Activated CD4-positive, alpha-beta T cell treated with anti-CD3 and anti-CD28 coated beads, Interleukin-2, amount 10 ng/mL, durations not matched to agents 7 days and 5 days (primary cell): Measurements from ENCODE around the gene TMEM217. TPM values are rescaled to one million over a fixed set of nuclear protein-coding genes. Genes with fewer than 3 reads are reported as not detected.

Experiments
- CTCF ChIA-PET: fragments of 350-600 bp; sonication (Branson Sonifier 250); formaldehyde crosslinking; loops from one replicate; lab custom pipeline; 2021; ENCODE audit warnings: antibody characterized with exemption; lab: Charles Lee
- POLR2A ChIA-PET: fragments of 350-600 bp; sonication (Branson Sonifier 250); formaldehyde crosslinking; loops from one replicate; lab custom pipeline; 2021; ENCODE audit warnings: antibody characterized with exemption; lab: Charles Lee
- DNase-seq: peaks from one replicate; pipeline ENCODE4 v3.0.0-alpha.2; 2020
- H3K27ac Mint-ChIP-seq: one replicate; pipeline ENCODE4 v1.8.0; 2021; ENCODE audit warnings: mild to moderate bottlenecking, moderate library complexity, mixed read lengths
- H3K27me3 Mint-ChIP-seq: one replicate; pipeline ENCODE4 v1.8.0; 2021; ENCODE audit warnings: mixed read lengths
- H3K36me3 Mint-ChIP-seq: one replicate; pipeline ENCODE4 v1.8.0; 2021; ENCODE audit warnings: low read depth, mixed read lengths
- H3K4me1 Mint-ChIP-seq: one replicate; pipeline ENCODE4 v1.8.0; 2021; ENCODE audit warnings: mixed read lengths
- H3K4me3 Mint-ChIP-seq: one replicate; pipeline ENCODE4 v1.8.0; 2021; ENCODE audit warnings: mild to moderate bottlenecking, moderate library complexity, mixed read lengths
- H3K9me3 Mint-ChIP-seq: one replicate; pipeline ENCODE4 v1.8.0; 2021; ENCODE audit warnings: mixed read lengths
- total RNA-seq, 2 experiments: library from RNA; stranded (reverse); gene quantifications; one replicate each; pipeline ENCODE4 v1.2.3, GENCODE V29; 2021

The TMEM217 gene
- total RNA-seq, 2 experiments from 2014 or later, result 0.92 to 1.3 TPM

GRCh38 chr6:37239950-37240713, 17.8 kb downstream of the TMEM217 start:
- Mint-ChIP-seq H3K9me3 (no peaks in the 10 kb centered on the region), H3K36me3 (no peaks in the 10 kb centered on the region), H3K27me3 (no peaks in the 10 kb centered on the region), H3K4me3 (no peak overlapping the region), H3K27ac (peak overlapping the region; percentile 15), H3K4me1 (peaks cover 19% of the 10 kb centered on the region)
- DNase-seq, result peak; percentile 37
- POLR2A ChIA-PET, result no interaction called here
- CTCF ChIA-PET, result interaction anchor here (0.7 to 1.6 kb wide), 6 partner anchors 17 to 221 kb away, joined by 4 to 5 read pairs (median 4); partner anchors contain the start of genes TBC1D22B and TMEM217

GRCh38 chr6:37239526-37239925, 18.4 kb downstream of the TMEM217 start:
- H3K36me3 Mint-ChIP-seq, result no peaks in the 10 kb centered on the region
- DNase-seq, result no peak
- H3K27me3 Mint-ChIP-seq, result no peaks in the 10 kb centered on the region
- H3K4me1 Mint-ChIP-seq, result peaks cover 19% of the 10 kb centered on the region
- H3K27ac Mint-ChIP-seq, result no peak overlapping the region
- no peaks in the 10 kb centered on the region for H3K9me3 Mint-ChIP-seq
- H3K4me3 Mint-ChIP-seq, result no peak overlapping the region
- ChIA-PET CTCF (interaction anchor here (0.7 to 1.6 kb wide), 6 partner anchors 16 to 221 kb away, joined by 4 to 5 read pairs (median 4); partner anchors contain the start of genes TBC1D22B and TMEM217), POLR2A (no interaction called here)

GRCh38 chr6:37238381-37238780, 19.6 kb downstream of the TMEM217 start:
- CTCF ChIA-PET, result interaction anchor here (1.0 to 1.6 kb wide), 4 partner anchors 15 to 243 kb away, joined by 3 to 6 read pairs (median 4); no protein-coding TSS in a partner anchor
- H3K27me3 Mint-ChIP-seq, result no peaks in the 10 kb centered on the region
- H3K4me1 Mint-ChIP-seq, result peaks cover 19% of the 10 kb centered on the region
- no peaks in the 10 kb centered on the region for H3K9me3 Mint-ChIP-seq
- no peak overlapping the region for H3K4me3 Mint-ChIP-seq
- no peak overlapping the region for H3K27ac Mint-ChIP-seq
- POLR2A ChIA-PET, result no interaction called here
- no peak for DNase-seq
- no peaks in the 10 kb centered on the region for H3K36me3 Mint-ChIP-seq

GRCh38 chr6:37237789-37238188, 20.2 kb downstream of the TMEM217 start:
- H3K36me3 Mint-ChIP-seq, result no peaks in the 10 kb centered on the region
- no peak overlapping the region for H3K4me3 Mint-ChIP-seq
- no peak for DNase-seq
- POLR2A ChIA-PET, result no interaction called here
- H3K9me3 Mint-ChIP-seq, result no peaks in the 10 kb centered on the region
- CTCF ChIA-PET, result interaction anchor here (1.3 to 1.6 kb wide), 2 partner anchors 27 to 219 kb away, joined by 5 to 6 read pairs; no protein-coding TSS in a partner anchor
- H3K27me3 Mint-ChIP-seq, result no peaks in the 10 kb centered on the region
- no peak overlapping the region for H3K27ac Mint-ChIP-seq
- peaks cover 19% of the 10 kb centered on the region for H3K4me1 Mint-ChIP-seq

- H3K36me3 Mint-ChIP-seq, result no peaks in the 10 kb centered on the region
- CTCF ChIA-PET, result interaction anchor here (1.6 kb wide), 1 partner anchor 27 kb away, joined by 6 read pairs; no protein-coding TSS in a partner anchor
Observed at GRCh38 chr6:37236921-37237320, 21.0 kb downstream of the TMEM217 start.

GRCh38 chr6:37233541-37233940, 24.4 kb downstream of the TMEM217 start:
- H3K4me3 Mint-ChIP-seq, result no peak overlapping the region
- no peaks in the 10 kb centered on the region for H3K36me3 Mint-ChIP-seq
- H3K4me1 Mint-ChIP-seq, result peaks cover 6% of the 10 kb centered on the region
- H3K9me3 Mint-ChIP-seq, result no peaks in the 10 kb centered on the region
- no peak for DNase-seq
- POLR2A ChIA-PET, result no interaction called here
- H3K27me3 Mint-ChIP-seq, result peaks cover 2% of the 10 kb centered on the region
- CTCF ChIA-PET, result no interaction called here
- no peak overlapping the region for H3K27ac Mint-ChIP-seq

More at GRCh38 chr6:37236921-37237320, 21.0 kb downstream of the TMEM217 start:
- no peak overlapping the region for H3K4me3 Mint-ChIP-seq
- no peaks in the 10 kb centered on the region for H3K9me3 Mint-ChIP-seq
- no peak for DNase-seq
- H3K27ac Mint-ChIP-seq, result no peak overlapping the region
- H3K4me1 Mint-ChIP-seq, result peaks cover 17% of the 10 kb centered on the region
- POLR2A ChIA-PET, result no interaction called here
- peaks cover 2% of the 10 kb centered on the region for H3K27me3 Mint-ChIP-seq

GRCh38 chr6:37232430-37233017, 25.4 kb downstream of the TMEM217 start:
- POLR2A ChIA-PET, result no interaction called here
- H3K4me1 Mint-ChIP-seq, result no peaks in the 10 kb centered on the region
- DNase-seq, result no peak
- H3K36me3 Mint-ChIP-seq, result no peaks in the 10 kb centered on the region
- H3K9me3 Mint-ChIP-seq, result no peaks in the 10 kb centered on the region
- no peak overlapping the region for H3K4me3 Mint-ChIP-seq
- peaks cover 2% of the 10 kb centered on the region for H3K27me3 Mint-ChIP-seq
- no peak overlapping the region for H3K27ac Mint-ChIP-seq
- CTCF ChIA-PET, result interaction anchor here (0.6 to 0.9 kb wide), 3 partner anchors 14 to 214 kb away, joined by 3 read pairs; no protein-coding TSS in a partner anchor

GRCh38 chr6:37230104-37230503, 27.8 kb downstream of the TMEM217 start:
- H3K36me3 Mint-ChIP-seq, result no peaks in the 10 kb centered on the region
- H3K27ac Mint-ChIP-seq, result no peak overlapping the region
- no peaks in the 10 kb centered on the region for H3K4me1 Mint-ChIP-seq
- no peaks in the 10 kb centered on the region for H3K9me3 Mint-ChIP-seq
- CTCF ChIA-PET, result no interaction called here
- DNase-seq, result no peak
- H3K4me3 Mint-ChIP-seq, result no peak overlapping the region
- POLR2A ChIA-PET, result no interaction called here
- H3K27me3 Mint-ChIP-seq, result peaks cover 2% of the 10 kb centered on the region

GRCh38 chr6:37225350-37226169, 32.4 kb downstream of the TMEM217 start:
- Mint-ChIP-seq H3K4me1 (peaks cover 17% of the 10 kb centered on the region), H3K27ac (no peak overlapping the region), H3K27me3 (no peaks in the 10 kb centered on the region), H3K36me3 (no peaks in the 10 kb centered on the region), H3K9me3 (no peaks in the 10 kb centered on the region), H3K4me3 (no peak overlapping the region)
- CTCF ChIA-PET, result interaction anchor here (0.7 to 1.7 kb wide), 7 partner anchors 9 to 207 kb away, joined by 4 to 10 read pairs (median 4); partner anchors contain the start of gene TBC1D22B
- POLR2A ChIA-PET, result no interaction called here
- DNase-seq, result no peak

- Mint-ChIP-seq H3K9me3 (no peaks in the 10 kb centered on the region), H3K4me3 (peak overlapping the region; percentile 69), H3K27me3 (no peaks in the 10 kb centered on the region), H3K4me1 (peaks cover 35% of the 10 kb centered on the region), H3K36me3 (no peaks in the 10 kb centered on the region), H3K27ac (peak overlapping the region; percentile 78)
- POLR2A ChIA-PET, result no interaction called here
- CTCF ChIA-PET, result interaction anchor here (1.2 to 4.9 kb wide), 4 partner anchors 13 to 194 kb away, joined by 3 to 34 read pairs (median 4); no protein-coding TSS in a partner anchor
- DNase-seq, result no peak
Observed at GRCh38 chr6:37222992-37223391, 35.0 kb downstream of the TMEM217 start.

- POLR2A ChIA-PET, result no interaction called here
- Mint-ChIP-seq H3K9me3 (no peaks in the 10 kb centered on the region), H3K27me3 (no peaks in the 10 kb centered on the region), H3K4me1 (peaks cover 35% of the 10 kb centered on the region), H3K4me3 (peak overlapping the region; percentile 69), H3K27ac (peak overlapping the region; percentile 78), H3K36me3 (no peaks in the 10 kb centered on the region)
- CTCF ChIA-PET, result interaction anchor here (0.5 to 4.9 kb wide), 9 partner anchors 10 to 1388 kb away, joined by 3 to 34 read pairs (median 3); no protein-coding TSS in a partner anchor
- DNase-seq, result peak; percentile 82
Observed at GRCh38 chr6:37222125-37222967, 35.6 kb downstream of the TMEM217 start.
